NCI-H524 treated with DMSO at 0.1 percent for 48 hours (cell line): ENCODE data around the gene HOXB6.

ENCODE experiments used
- DNase-seq: peaks from one replicate; lab custom pipeline; 2025; lab: John Stamatoyannopoulos, UW

Gene HOXB6

DNA sequence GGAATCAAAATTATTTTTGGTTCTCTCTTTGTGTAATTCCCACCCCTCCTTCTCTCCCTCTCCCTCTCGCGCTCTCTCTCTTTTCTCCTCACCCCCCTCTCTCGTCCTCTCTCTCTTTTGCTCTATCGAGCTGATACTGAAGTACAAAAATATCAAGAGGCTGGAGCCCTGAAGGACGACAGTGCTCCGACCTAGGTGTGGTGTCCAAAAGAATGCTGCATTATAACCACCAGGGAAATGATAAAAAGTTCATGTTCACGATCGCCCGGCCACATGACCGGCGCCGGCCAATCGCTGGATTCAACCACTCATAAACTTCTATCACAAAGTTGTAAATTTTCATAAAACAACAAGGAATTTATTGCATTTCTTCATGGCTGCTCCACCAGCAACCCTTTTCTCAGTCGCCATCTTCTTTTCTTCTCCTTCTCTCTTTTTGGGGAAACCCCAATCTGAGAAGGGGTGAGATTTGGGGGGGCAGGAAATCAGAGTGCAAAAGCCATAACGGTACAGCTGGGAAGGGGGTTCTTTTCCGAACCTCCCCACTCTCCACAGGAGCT, at the start of gene HOXB6:
TSS of gene HOXB6 (minus strand) at position 217 of the 560 bp plus-strand sequence. CDS start 6,836 bp downstream, outside the sequence.
- no peak for DNase-seq

- DNase-seq: no peak
Measured at GRCh38 chr17:48649741-48650140, 45.0 kb upstream of the HOXB6 start.

GRCh38 chr17:48647963-48648245, 43.1 kb upstream of the HOXB6 start:
- DNase-seq: no peak

GRCh38 chr17:48647103-48647962, 42.5 kb upstream of the HOXB6 start:
- no peak for DNase-seq

DNA sequence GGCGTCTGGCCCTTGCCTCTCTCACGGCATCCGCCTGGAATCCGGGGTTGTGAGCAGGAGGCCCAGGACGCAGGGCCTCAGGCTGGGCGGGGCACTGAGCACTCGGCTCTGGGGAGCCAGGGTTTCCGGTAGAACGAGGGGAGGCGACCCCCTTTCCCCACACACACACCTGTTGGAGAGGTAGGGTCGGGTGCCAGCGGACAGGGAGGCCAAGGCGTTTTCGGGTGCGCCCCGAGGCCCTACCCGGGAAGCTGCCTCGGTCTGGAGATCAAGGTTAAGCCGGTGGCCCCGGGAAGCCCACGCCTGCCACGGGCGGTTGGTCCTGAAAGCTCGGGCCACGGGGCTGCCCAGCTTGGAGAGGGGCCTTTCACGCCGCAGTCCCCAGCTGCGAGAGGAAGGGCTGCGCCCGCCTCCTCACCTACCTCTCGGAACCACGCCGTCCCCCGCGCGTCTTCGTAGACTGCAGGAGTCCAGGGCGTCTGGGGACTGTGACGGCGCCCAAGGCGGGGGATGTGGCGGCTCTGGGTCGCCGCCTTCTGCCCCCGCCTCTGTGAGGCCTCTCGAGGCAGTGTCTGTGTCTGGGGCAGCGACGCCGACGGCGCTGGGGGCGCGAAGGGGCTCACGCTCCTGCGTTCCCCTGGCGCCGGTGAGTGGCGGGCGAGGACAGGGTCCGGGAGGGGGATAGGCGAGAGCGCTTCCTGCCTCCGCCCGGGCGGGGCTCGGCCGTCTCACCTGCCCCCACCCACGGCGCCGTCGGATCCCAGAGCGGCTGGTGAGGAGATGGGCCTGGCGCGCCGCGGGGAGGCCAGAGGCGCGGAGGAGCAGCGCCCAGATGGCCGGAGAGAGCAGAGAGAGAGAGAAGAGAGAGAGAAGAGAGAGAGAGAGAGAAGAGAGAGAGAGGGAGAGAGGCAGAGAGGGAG, 41.7 kb upstream of the HOXB6 start:
- DNase-seq: no peak

DNA sequence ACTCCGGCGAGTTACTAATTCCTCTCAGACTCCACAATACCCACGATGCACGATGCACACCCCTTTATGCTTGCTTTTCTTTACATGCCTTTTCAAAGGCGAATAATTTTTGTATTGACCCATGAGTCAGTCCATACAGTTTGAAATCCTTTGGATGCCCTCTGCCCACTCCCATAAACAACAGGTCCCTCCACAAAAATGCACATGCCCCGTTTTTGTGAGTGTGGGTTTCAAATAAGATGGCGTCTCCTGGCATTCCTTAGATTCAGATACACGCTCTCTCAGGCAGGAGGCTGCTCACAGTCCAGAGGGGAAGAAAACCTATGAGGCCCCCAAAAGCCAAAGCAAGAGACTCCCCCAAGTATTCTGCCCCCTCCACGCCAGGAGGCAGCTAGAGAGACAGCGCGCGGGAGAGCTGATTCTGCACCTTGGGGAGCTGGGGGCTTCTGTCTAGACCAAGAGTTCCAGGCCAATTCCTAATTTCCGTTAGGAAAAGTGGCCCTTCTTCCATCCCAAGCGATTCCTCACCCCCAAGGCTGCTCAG, 40.9 kb upstream of the HOXB6 start:
- DNase-seq: no peak

DNA sequence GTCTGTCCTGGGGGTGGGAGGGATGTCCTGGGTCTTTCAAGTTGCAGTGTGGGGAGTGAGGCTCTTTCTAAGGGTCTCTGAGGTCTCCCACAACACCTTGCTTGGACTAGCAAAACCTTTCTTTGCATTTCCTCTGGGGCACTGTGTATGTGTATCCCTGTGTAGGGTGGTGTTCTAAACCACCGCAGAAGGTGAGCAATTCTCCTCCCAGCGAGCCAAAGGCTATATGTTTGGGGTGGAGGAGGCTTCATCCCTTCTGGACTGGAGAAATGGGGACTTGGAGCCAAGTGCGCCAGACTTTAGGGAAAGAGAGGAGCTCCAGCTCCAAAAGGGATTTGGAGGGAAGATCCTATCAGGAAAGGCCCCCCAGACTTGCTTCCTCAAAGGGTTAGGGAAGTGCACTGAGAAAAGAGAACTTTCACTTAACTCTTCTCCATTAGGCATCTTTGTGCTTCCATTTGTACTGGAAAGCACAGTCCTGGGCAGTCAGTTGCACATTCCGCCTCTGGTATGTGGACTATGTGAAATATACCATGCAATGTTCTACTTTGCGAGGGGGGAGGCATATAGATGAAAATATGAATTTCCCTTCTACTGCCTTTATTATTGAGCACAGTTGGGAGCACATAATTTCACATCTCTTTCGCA, 40.2 kb upstream of the HOXB6 start:
- no peak for DNase-seq

DNA sequence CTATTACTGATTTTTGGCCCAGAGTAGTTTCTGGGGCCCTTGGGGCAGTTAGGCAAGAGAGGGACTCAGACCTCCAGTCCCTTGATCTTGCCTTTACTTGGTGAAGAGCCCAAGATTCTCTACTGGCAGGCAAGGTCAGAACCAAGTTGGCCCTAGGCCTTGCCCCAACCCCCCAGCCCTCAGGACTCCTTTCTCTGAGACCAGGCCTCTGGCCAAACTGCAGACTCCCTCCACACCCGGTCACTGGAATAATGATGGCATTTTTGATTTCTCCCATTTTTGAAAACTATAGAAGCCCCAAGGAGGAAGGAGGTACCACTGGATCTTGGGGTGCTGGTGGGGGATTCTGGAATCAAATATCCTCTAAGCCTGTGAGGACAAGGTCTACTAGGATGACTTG, 39.4 kb upstream of the HOXB6 start:
- DNase-seq: no peak

- DNase-seq: no peak
Measured at GRCh38 chr17:48643697-48644012, 38.9 kb upstream of the HOXB6 start.

GRCh38 chr17:48642843-48643696, 38.3 kb upstream of the HOXB6 start:
- DNase-seq: no peak

DNA sequence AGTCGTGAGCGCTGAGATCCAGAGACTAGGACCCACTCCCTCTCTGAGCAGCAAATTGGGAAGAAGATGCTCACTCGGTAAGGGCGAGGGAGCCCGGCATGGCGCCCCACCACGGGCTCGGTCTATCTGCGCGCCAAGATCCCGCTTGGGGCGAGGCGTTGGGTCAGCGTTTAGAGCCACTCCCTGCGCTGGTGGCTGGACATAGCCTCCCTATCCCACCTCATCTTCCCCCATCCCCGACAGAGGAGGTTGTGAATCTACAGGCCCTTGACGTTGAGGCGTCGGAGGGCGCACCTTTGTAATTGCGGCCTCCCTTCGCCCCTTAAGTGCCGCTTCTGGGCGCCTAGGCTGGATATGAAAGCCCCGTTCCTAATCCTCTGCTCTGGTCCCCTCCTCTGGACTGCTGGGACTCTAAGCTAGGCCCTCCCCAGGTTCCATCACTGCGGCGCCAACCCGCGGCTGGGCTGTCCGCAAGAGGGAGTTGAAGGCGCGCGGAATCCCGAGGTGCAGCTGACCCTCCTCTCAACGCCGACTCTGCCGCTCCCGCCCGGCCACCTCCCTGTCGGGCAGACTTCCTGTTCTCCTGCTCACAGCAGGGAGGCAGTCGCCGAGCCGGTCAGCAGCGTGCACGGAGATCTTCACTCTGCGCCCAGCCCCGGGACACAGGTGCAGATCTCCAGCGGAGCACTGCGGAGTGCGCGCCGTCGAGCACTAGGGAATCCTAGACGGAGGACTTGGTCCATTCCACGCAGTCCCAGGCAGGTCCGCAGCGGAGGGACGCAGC, 37.5 kb upstream of the HOXB6 start:
- no peak for DNase-seq

- DNase-seq: no peak
Measured at GRCh38 chr17:48641541-48642058, 36.8 kb upstream of the HOXB6 start.

DNA sequence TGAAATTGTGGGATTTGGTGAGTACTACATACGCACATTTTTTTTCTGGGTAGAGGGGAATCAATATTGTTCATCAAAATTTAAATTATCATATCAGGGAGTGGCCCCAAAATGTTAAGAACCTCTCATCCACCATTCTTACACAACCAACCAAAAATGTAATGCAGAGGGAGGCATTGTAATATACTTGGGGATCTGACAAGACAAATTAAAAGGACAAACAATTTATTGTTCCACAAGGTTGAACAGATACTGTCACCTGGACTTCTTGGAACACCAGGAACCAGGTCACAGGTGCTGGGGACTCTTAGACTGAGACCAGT, 36.0 kb upstream of the HOXB6 start:
- no peak for DNase-seq

DNA sequence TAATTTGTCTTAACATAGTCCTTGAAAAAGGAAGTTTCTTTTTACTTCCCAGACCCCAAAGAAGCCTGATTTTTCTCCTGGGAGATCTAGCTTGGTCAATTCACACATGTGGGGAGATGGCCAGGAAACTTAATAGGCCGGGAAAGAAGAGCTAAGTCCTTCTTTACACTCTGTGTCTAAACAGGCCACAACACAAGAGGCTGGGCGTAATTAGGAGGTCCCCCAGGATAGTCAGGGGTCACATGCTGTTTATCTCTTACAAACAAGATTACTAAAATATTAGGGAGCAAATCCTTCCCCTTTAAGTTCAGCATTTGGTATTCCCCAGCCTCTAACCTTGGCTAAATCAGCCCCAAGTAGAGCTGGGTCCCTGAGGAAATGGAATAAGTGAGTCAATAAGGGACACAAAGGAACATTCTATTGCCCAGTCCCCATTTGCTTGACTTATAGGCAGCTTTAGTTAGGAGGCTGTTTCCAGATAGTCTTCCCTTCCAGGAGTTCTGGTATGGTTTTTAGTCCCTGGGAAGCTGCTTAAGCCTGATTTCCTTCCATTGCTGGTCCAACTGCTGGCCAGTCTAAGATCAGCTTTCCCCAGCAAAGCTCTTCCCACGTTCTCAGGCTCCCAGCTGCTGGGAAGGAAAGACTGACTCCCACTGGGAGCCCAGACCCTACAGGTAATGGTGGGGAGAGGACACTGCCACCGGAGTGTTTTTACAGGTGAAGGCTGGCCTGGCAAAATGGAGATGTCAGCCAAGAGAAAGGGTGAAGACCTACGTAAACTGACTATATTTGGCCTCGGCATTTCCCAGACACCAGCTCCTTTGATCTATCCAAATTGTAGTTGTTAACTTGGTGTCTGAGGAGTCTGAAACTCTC, 35.4 kb upstream of the HOXB6 start:
- no peak for DNase-seq

GRCh38 chr17:48639136-48639535, 34.4 kb upstream of the HOXB6 start:
- no peak for DNase-seq

DNA sequence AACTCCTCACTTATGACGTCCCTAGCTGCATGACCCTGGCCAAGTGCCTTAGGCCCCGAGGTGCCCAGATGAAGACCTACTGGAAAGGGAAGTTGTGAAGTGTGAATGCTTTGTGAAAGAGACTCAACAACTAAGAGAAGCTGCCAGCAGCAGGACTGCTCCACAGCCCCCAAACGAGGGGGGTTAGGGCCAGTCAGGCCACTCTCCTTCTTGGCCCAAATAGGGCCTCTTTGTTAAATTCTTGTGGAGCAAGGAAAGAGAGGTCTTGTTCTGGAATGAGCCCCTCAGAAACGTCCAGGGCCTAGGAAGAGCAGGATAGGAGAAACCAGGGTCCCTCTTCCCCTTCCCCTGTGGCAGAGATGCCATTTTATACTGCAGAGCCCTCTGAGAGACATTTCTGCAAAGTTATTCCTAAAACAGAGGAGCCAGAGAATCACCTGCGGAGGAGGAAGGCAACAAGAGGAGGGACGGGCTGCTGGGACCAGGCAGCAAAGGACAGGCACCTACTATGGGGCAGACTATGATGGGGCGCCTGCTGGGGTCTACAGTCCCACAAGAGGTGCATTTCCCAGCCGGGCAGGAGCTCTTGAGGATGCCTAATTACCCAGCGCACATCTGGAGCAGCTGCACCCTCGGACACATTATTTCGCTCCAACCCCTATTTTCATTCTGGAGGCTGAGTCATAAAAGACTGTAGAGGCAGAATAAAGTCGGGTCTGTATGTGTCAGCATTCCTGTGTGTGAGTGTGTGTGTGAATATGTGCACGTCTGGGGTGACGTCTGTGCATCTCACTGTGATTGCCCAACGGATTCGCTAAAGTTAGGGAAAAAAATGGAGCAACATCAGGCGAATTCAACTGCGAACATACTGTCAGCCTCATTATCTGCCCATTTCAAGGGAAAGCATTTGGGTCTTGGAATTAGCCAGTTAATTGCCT, 32.8 kb upstream of the HOXB6 start:
- DNase-seq: no peak

DNA sequence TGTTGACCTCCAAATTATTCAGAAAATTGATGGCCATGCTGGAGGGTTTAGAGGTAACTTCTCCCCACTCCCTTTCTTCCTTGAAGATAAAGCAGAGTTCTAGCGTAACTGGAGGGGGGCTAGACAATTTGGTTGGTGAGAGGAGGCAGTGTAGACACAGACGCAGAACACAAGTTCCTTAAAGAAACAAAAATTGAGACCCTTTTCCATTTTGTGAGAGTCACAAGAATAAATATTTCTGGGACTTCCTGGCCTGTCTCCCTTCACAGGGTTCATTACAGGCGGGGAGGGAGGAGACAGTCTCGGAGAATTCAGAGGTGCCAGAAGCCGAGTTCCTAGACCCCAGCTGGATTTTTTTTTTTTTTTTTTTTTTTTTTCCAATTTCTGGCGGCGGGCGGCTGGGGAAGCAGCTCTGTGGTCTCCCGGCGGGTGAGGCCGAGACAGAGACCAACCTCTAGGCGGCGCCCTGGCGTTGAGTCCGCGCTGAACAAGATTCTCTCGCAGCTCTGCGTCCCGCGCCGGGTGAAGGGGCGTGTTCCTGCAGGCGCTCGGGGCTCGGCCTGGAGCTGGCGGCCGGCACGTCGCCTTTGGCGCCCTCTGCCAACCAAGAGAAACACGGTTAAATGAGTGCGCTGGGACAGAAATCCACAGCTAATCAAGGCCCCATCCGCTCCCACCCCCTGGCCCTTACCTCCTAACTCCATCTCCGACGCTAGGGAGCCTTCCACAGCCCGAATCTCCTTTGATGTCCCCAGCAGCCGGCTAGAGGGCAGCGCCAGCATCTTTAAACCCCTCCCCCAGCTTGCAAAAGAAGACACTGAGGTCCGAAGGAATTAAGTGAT, 31.6 kb upstream of the HOXB6 start:
- no peak for DNase-seq
